ENCODE results near the gene ESYT3.
"Not testable (repeated sequence)": the region's sequence is repeated elsewhere in the genome, so short reads cannot be mapped to it uniquely, and the experiment has no call there.

ESYT3 gene

DNA sequence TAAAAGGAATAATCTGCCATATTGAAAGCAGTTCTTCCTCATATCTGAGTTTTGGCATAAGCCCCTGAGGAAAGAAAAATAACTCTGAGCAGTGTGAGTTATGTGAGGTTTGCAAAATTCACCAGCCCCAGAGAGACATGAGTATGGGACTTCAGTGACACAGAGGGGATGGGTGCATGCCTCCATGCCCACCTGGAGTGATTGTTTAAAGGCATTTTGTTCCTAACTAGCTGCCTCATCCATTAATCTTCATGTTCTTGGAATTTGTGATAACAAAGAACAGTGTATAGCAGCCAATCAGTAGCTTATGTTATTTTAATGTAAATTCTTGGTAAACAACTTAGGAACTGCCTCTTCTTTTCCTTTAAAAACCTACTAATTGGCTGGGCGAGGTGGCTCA, 11.1 kb upstream of the ESYT3 start:
- no peak for DNase-seq (ENCODE audit: low read depth, low spot score)
- in situ Hi-C loops (cut with HindIII; ENCODE audit: low sequenced_read_pairs) = no loop called here
- TF ChIP-seq, protein P1, sequence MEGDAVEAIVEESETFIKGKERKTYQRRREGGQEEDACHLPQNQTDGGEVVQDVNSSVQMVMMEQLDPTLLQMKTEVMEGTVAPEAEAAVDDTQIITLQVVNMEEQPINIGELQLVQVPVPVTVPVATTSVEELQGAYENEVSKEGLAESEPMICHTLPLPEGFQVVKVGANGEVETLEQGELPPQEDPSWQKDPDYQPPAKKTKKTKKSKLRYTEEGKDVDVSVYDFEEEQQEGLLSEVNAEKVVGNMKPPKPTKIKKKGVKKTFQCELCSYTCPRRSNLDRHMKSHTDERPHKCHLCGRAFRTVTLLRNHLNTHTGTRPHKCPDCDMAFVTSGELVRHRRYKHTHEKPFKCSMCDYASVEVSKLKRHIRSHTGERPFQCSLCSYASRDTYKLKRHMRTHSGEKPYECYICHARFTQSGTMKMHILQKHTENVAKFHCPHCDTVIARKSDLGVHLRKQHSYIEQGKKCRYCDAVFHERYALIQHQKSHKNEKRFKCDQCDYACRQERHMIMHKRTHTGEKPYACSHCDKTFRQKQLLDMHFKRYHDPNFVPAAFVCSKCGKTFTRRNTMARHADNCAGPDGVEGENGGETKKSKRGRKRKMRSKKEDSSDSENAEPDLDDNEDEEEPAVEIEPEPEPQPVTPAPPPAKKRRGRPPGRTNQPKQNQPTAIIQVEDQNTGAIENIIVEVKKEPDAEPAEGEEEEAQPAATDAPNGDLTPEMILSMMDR (IDR thresholded peaks at IDR 0.05; ENCODE audit: low read depth, low read length) = no peak

DNA sequence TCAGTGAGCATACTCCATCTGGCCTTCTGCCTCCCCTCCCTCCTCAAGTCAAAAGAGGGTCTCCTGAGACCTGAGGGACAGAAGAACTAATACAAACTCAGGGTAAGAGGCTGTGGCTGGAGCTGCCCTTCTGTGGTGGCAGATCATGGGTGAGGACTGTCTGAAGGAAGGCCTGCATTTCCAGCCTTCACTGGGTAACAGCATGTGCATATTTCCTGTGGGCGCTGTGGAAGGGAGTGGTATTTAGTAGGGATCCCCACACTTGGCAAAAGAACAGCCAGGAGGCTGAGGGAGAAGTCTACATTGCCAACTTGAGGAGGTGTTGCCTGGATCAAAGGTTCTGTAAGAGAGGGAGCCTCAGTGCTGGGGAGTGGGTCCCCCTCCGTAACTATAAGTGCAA, 10.1 kb upstream of the ESYT3 start:
- H3K4me3 ChIP-seq (ENCODE audit: low read depth, low read length) = no peak overlapping the region
- DNase-seq (ENCODE audit: low read depth, low spot score) = no peak
- TF ChIP-seq, protein P1 (IDR thresholded peaks at IDR 0.05; ENCODE audit: low read depth, low read length) = no peak
- in situ Hi-C loops (cut with HindIII; ENCODE audit: low sequenced_read_pairs) = no loop called here

More for the DNA sequence above, 11.1 kb upstream of the ESYT3 start:
- no peak overlapping the region for H3K4me3 ChIP-seq (ENCODE audit: low read depth, low read length)

DNA sequence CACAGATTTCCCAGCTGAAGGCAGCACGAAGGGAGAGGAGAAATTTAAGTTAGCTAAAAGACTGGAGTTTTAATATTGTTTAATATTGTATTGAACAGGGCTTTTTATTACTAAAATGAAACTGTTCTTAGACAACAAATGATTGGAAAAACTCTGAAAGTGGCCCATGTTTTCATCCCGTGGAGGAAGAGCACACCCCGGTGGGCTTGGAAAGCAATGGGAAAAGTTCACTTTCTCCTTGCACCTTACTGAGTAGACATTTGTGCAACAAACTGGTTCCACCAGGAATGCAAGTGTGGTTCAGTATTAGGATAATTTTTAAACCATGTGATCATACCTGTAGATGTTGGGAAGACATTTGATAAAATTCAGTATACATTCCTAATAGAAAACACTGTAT, 8.2 kb upstream of the ESYT3 start:
- in situ Hi-C loops (cut with HindIII; ENCODE audit: low sequenced_read_pairs) = no loop called here
- H3K4me3 ChIP-seq (ENCODE audit: low read depth, low read length) = no peak overlapping the region
- TF ChIP-seq, protein P1 (IDR thresholded peaks at IDR 0.05; ENCODE audit: low read depth, low read length) = peak; percentile 61
- no peak for DNase-seq (ENCODE audit: low read depth, low spot score)

DNA sequence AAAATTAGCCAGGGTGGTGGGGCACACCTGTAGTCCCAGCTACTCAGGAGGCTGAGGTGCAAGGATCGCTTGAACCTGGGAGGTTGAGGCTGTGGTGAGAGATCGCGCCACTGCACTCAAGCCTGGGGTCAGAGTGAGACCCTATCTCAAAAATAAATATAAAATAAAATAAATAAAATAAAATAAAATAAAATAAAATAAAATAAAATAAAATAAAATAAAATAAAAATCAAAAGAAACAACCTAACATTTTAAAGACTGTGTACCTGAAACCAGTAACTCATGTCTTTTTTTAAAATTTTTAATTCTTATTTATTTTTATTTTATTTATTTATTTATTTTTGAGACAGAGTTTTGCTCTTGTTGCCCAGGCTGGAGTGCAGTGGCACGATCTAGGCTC, 7.7 kb upstream of the ESYT3 start:
- DNase-seq (ENCODE audit: low read depth, low spot score); H3K4me3 ChIP-seq (ENCODE audit: low read depth, low read length); in situ Hi-C loops (cut with HindIII; ENCODE audit: low sequenced_read_pairs): not testable (repeated sequence)

DNA sequence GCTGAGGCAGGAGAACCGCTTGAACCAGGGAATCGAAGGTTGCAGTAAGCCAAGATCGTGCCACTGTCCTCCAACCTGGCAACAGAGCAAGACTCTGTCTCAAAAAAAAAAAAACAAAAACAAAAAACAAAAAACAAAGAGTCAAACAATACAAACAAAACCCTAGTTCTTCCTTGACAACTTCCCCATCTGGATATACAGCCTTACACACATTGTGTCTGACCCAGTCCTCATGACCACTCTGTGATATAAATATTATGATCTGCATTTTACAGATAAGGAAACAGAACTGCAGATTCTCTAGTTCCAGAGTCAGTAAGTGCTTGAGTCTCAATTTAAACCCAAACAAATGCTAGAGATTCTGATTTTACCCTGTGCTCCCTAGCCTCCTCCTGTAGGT, 4.8 kb upstream of the ESYT3 start:
- H3K4me3 ChIP-seq (ENCODE audit: low read depth, low read length) = no peak overlapping the region
- in situ Hi-C loops (cut with HindIII; ENCODE audit: low sequenced_read_pairs) = no loop called here
- TF ChIP-seq, protein P1 (IDR thresholded peaks at IDR 0.05; ENCODE audit: low read depth, low read length) = no peak
- no peak for DNase-seq (ENCODE audit: low read depth, low spot score)

DNA sequence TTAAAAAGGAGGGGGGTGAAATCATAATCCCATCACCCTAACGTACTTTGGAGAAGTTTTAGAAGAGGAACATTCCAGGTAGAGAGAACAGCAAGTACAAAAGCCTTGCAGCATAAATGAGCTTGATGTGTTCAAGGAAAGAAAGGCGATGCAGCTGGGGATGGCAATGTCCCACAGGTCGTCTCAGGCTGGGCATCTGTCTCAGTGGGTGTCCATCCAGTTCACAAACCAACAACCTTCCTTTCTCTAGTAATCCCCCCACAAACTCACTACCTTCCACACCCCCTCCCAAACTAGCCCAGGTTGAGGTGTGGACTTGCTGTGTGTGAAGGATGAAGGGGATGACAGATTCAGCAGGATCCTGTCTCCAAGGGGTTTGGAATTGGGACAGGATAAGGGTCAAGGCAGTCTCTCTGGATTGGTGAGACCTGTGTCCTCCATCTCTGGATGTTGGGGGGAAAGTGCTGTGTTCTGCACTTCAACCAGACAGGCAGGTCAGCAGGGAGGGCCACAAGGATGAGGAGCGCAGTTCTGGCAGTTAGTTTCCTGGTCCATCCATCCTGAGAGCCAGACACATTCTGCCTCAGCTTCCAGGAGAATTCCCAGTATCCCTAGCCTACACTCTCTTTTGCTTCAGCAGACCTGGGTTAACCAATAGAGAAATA, 1.7 kb upstream of the ESYT3 start:
- TF ChIP-seq, protein P1 (IDR thresholded peaks at IDR 0.05; ENCODE audit: low read depth, low read length) = no peak
- no peak overlapping the region for H3K4me3 ChIP-seq (ENCODE audit: low read depth, low read length)
- DNase-seq (ENCODE audit: low read depth, low spot score) = no peak
- in situ Hi-C loops (cut with HindIII; ENCODE audit: low sequenced_read_pairs) = no loop called here

DNA sequence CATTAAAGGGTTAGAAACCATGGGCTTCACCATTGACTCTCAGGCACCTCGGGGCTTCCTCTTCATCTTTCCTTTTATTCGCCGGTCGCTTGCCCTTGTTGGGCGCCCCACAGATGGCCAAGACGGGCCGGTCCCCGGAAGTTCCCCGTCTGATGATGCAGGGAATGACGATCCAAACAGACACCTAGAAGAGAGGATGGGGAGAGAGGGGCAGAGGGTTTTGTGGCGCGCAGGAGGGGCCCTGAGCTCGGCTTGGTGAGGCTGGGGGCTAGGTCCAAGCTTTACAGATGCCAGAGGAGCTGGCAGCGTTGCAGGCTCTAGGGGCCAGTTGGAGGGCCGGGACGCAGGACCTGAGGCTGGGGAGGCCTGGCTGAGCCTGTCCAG, 532 bp upstream of the ESYT3 start:
- in situ Hi-C loops (cut with HindIII; ENCODE audit: low sequenced_read_pairs) = no loop called here
- TF ChIP-seq, protein P1 (IDR thresholded peaks at IDR 0.05; ENCODE audit: low read depth, low read length) = no peak
- no peak overlapping the region for H3K4me3 ChIP-seq (ENCODE audit: low read depth, low read length)
- DNase-seq (ENCODE audit: low read depth, low spot score) = no peak

Data from astrocyte of the spinal cord (primary cell).